GM20000 (cell line): ENCODE results near the gene CYP2R1.
"Not testable (repeated sequence)": the region's sequence is repeated elsewhere in the genome, so short reads cannot be mapped to it uniquely, and the experiment has no call there.

Experiments
- DNase-seq: peaks from one replicate; pipeline ENCODE4 v3.0.0; 2012; ENCODE audit warnings: low spot score
- CTCF ChIP-seq: IDR thresholded peaks from 2 replicates; pipeline ENCODE4 v1.5.1; 2012; ENCODE audit warnings: mild to moderate bottlenecking, control low read depth; ENCODE audit errors: extremely low read depth, missing control alignments

CYP2R1 gene

GRCh38 chr11:14892577-14892976 is 546 bp upstream of the CYP2R1 start:
- no peak for DNase-seq
- no peak for TF ChIP-seq CTCF

- peak; percentile 83 for DNase-seq
- TF ChIP-seq CTCF: no peak
These were observed 642 bp downstream of the CYP2R1 start for GRCh38 chr11:14891143-14892035.

GRCh38 chr11:14886513-14886912 is 5.5 kb downstream of the CYP2R1 start:
- no peak for TF ChIP-seq CTCF
- no peak for DNase-seq

- DNase-seq: no peak
- TF ChIP-seq CTCF: no peak
These were observed 7.3 kb downstream of the CYP2R1 start for GRCh38 chr11:14884667-14885273.

- not testable (repeated sequence) for DNase-seq
These were observed 8.3 kb downstream of the CYP2R1 start for GRCh38 chr11:14883683-14884082.

GRCh38 chr11:14882196-14882595 is 9.8 kb downstream of the CYP2R1 start:
- no peak for TF ChIP-seq CTCF
- no peak for DNase-seq

GRCh38 chr11:14881576-14882193 is 10.3 kb downstream of the CYP2R1 start:
- DNase-seq: no peak
- TF ChIP-seq CTCF: no peak
